H9 (cell line): Measurements from ENCODE around the gene IDUA. TPM values are rescaled to one million over a fixed set of nuclear protein-coding genes. Genes with fewer than 3 reads are reported as not detected.

Source experiments
- DNase-seq: peaks from one replicate; pipeline ENCODE4 v3.0.0-alpha.2; 2017
- H2AFZ ChIP-seq: one replicate; pipeline ENCODE4 v1.6.1; 2013; ENCODE audit warnings: mild to moderate bottlenecking, low read length, control low read depth, moderate library complexity
- H2AK5ac ChIP-seq: 2 replicates; pipeline ENCODE4 v1.6.1; 2013; ENCODE audit warnings: low read length, control low read depth, mixed read lengths; ENCODE audit not compliant: insufficient read length
- H2BK120ac ChIP-seq: one replicate; pipeline ENCODE4 v1.6.1; 2013; ENCODE audit warnings: low read depth, mild to moderate bottlenecking, low read length, control low read depth, inconsistent platforms; ENCODE audit not compliant: poor library complexity, severe bottlenecking
- H2BK12ac ChIP-seq: 2 replicates; pipeline ENCODE4 v1.6.1; 2013; ENCODE audit warnings: low read length, control low read depth, mixed read lengths, low read depth; ENCODE audit not compliant: insufficient read length
- H2BK15ac ChIP-seq: 2 replicates; pipeline ENCODE4 v1.6.1; 2013; ENCODE audit warnings: low read depth, low read length, control low read depth
- H2BK20ac ChIP-seq: one replicate; pipeline ENCODE4 v1.6.1; 2013; ENCODE audit warnings: low read depth, mild to moderate bottlenecking, low read length, control low read depth, inconsistent platforms; ENCODE audit not compliant: poor library complexity, severe bottlenecking
- H2BK5ac ChIP-seq: 2 replicates; pipeline ENCODE4 v1.6.1; 2013; ENCODE audit warnings: low read length, control low read depth, mixed read lengths; ENCODE audit not compliant: insufficient read length
- H3K14ac ChIP-seq: 2 replicates; pipeline ENCODE4 v1.6.1; 2013; ENCODE audit warnings: low read length, control low read depth; ENCODE audit not compliant: insufficient read depth
- H3K18ac ChIP-seq: 2 replicates; pipeline ENCODE4 v1.6.1; 2013; ENCODE audit warnings: low read depth, mild to moderate bottlenecking, mixed read lengths, low read length, control low read depth; ENCODE audit not compliant: insufficient read length
- H3K23ac ChIP-seq: 2 replicates; pipeline ENCODE4 v1.6.1; 2013; ENCODE audit warnings: low read length, control low read depth, mixed read lengths, low read depth; ENCODE audit not compliant: insufficient read length
- H3K23me2 ChIP-seq: 2 replicates; pipeline ENCODE4 v1.6.1; 2013; ENCODE audit warnings: low read depth, mild to moderate bottlenecking, mixed read lengths, low read length, control low read depth; ENCODE audit not compliant: insufficient read length, poor library complexity, severe bottlenecking
- H3K27ac ChIP-seq: 2 replicates; pipeline ENCODE4 v1.5.1; 2013; ENCODE audit warnings: low read length, control low read depth, mixed read lengths, low read depth; ENCODE audit not compliant: insufficient read length
- H3K27me3 ChIP-seq: 2 replicates; pipeline ENCODE4 v1.6.1; 2013; ENCODE audit warnings: low read length, control low read depth, inconsistent platforms; ENCODE audit not compliant: insufficient read depth
- H3K4ac ChIP-seq: 2 replicates; pipeline ENCODE4 v1.6.1; 2013; ENCODE audit warnings: low read depth, mild to moderate bottlenecking, control low read depth, inconsistent platforms, low read length, moderate library complexity
- H3K4me1 ChIP-seq: 2 replicates; pipeline ENCODE4 v1.6.1; 2013; ENCODE audit warnings: low read length, control low read depth, inconsistent platforms; ENCODE audit not compliant: insufficient read depth
- H3K4me2 ChIP-seq: 2 replicates; pipeline ENCODE4 v1.6.1; 2013; ENCODE audit warnings: low read length, control low read depth, mixed read lengths; ENCODE audit not compliant: insufficient read length, insufficient read depth
- H3K56ac ChIP-seq: 2 replicates; pipeline ENCODE4 v1.6.1; 2013; ENCODE audit warnings: low read depth, mild to moderate bottlenecking, mixed read lengths, low read length, control low read depth; ENCODE audit not compliant: insufficient read length
- H3K79me1 ChIP-seq: 2 replicates; pipeline ENCODE4 v1.6.1; 2013; ENCODE audit warnings: low read depth, mild to moderate bottlenecking, moderate library complexity, low read length, control low read depth, inconsistent platforms; ENCODE audit not compliant: insufficient read depth, poor library complexity, severe bottlenecking
- H3K79me2 ChIP-seq: 2 replicates; pipeline ENCODE4 v1.6.1; 2013; ENCODE audit warnings: low read length, control low read depth, inconsistent platforms; ENCODE audit not compliant: insufficient read depth
- H3K9ac ChIP-seq: 2 replicates; pipeline ENCODE4 v1.6.1; 2013; ENCODE audit warnings: low read length, control low read depth, mixed read lengths; ENCODE audit not compliant: insufficient read length; ENCODE audit errors: extremely low read depth
- H3K9me3 ChIP-seq: one replicate; pipeline ENCODE4 v1.6.1; 2013; ENCODE audit warnings: low read depth, low read length, inconsistent platforms; ENCODE audit not compliant: control insufficient read depth
- H3T11ph ChIP-seq: one replicate; pipeline ENCODE4 v1.6.1; 2013; ENCODE audit warnings: mild to moderate bottlenecking, low read length, control low read depth, inconsistent platforms
- H4K20me1 ChIP-seq: one replicate; pipeline ENCODE4 v1.6.1; 2013; ENCODE audit not compliant: control insufficient read depth, insufficient read length, insufficient read depth
- H4K5ac ChIP-seq: 2 replicates; pipeline ENCODE4 v1.6.1; 2013; ENCODE audit warnings: low read depth, mild to moderate bottlenecking, mixed read lengths, low read length, control low read depth; ENCODE audit not compliant: insufficient read length
- H4K8ac ChIP-seq: replicated peaks from 2 replicates; pipeline ENCODE4 v1.6.1; 2013; ENCODE audit warnings: low read length, control low read depth, mixed read lengths, low read depth; ENCODE audit not compliant: insufficient read length
- H4K91ac ChIP-seq: 2 replicates; pipeline ENCODE4 v1.6.1; 2013; ENCODE audit warnings: low read depth, mild to moderate bottlenecking, moderate library complexity, mixed read lengths, low read length, control low read depth; ENCODE audit not compliant: insufficient read length
- H3K27ac Mint-ChIP-seq, 3 experiments: 2 replicates in 2 of 3; 3 replicates in 1 of 3; pipeline ENCODE4 v1.8.0; 2020 to 2021; ENCODE audit warnings: mixed read lengths in 3 of 3, mild to moderate bottlenecking in 1 of 3, moderate library complexity in 1 of 3
- H3K27me3 Mint-ChIP-seq: 2 replicates; pipeline ENCODE4 v1.8.0; 2021; ENCODE audit warnings: low read depth, mild to moderate bottlenecking, moderate library complexity, mixed read lengths
- H3K36me3 Mint-ChIP-seq, 3 experiments: 2 replicates in 2 of 3; 3 replicates in 1 of 3; pipeline ENCODE4 v1.8.0; 2020 to 2021; ENCODE audit warnings: low read depth in 3 of 3, mixed read lengths in 3 of 3; ENCODE audit not compliant: insufficient read depth in 1 of 3
- H3K4me1 Mint-ChIP-seq, 2 experiments: 2 replicates each; pipeline ENCODE4 v1.8.0; 2020; ENCODE audit warnings: mixed read lengths in 2 of 2
- H3K4me3 Mint-ChIP-seq, 2 experiments: 2 replicates in 1 of 2; 3 replicates in 1 of 2; pipeline ENCODE4 v1.8.0; 2020 to 2021; ENCODE audit warnings: mild to moderate bottlenecking in 2 of 2, mixed read lengths in 2 of 2, moderate library complexity in 1 of 2
- H3K9me3 Mint-ChIP-seq, 2 experiments: 2 replicates in 1 of 2; 3 replicates in 1 of 2; pipeline ENCODE4 v1.8.0; 2020; ENCODE audit warnings: mild to moderate bottlenecking in 2 of 2, mixed read lengths in 2 of 2, moderate library complexity in 1 of 2
- CTCF ChIP-seq: fragments of 200-600 bp; sonication (generic); conservative IDR thresholded peaks from 3 replicates; pipeline ENCODE4 v1.8.0; 2021; ENCODE audit warnings: antibody characterized with exemption, mild to moderate bottlenecking
- WGBS: extraction: QIAGEN DNeasy Blood & Tissue Kit; methylation state at CpG from one replicate; pipeline ENCODE4 v1.1.7; 2013; ENCODE audit warnings: missing lambda C conversion rate, low lambda C conversion rate, mixed read lengths; ENCODE audit not compliant: insufficient read length; ENCODE audit errors: extremely low coverage; 5-methylcytosine and 5-hydroxymethylcytosine counted together
- total RNA-seq: library from RNA; stranded (reverse); gene quantifications from 2 replicates; pipeline ENCODE4 v1.2.1, GENCODE V29; 2021

The IDUA gene
- total RNA-seq, 1 experiment from 2014 or later: 14.5 TPM

GRCh38 chr4:1011022-1011665 lies 24.3 kb downstream of the IDUA start, which contains the start of gene FGFRL1:
Gene FGFRL1, plus strand, starts transcription at chr4:1011626. Its CDS starts 860 bp downstream, at chr4:1012486.
- peak within 1 kb of the TSS; percentile 69 for H3K4me2 ChIP-seq
- H3K36me3 Mint-ChIP-seq: peaks cover 0 to 4% (median 0%) of the 10 kb centered on the region in 3 experiments; a peak in 2 of 7 replicates

More at GRCh38 chr4:1011022-1011665, 24.3 kb downstream of the IDUA start, which contains the start of gene FGFRL1:
- Histone ChIP-seq H3K9ac (no peak within 1 kb of the TSS), H3K27ac (no peak within 1 kb of the TSS), H4K8ac (no peak within 1 kb of the TSS), H2BK120ac (no peak within 1 kb of the TSS), H3K79me1 (no peaks in the 10 kb centered on the region), H2AK5ac (no peak within 1 kb of the TSS), H3K23ac (no peak within 1 kb of the TSS), H3K9me3 (no peaks in the 10 kb centered on the region), H4K20me1 (no peaks in the 10 kb centered on the region), H3K79me2 (no peaks in the 10 kb centered on the region), H3K4ac (no peak within 1 kb of the TSS), H3K14ac (0 out of 2 replicates have a peak within 1 kb of the TSS, but pooled peaks have one; percentile 57), H2BK20ac (no peak within 1 kb of the TSS), H4K5ac (no peak within 1 kb of the TSS), H4K91ac (no peak within 1 kb of the TSS), H3K18ac (peak within 1 kb of the TSS; percentile 58), H2AFZ (no peak within 1 kb of the TSS), H2BK12ac (no peak within 1 kb of the TSS), H2BK15ac (no peak within 1 kb of the TSS), H3K4me1 (no peaks in the 10 kb centered on the region), H3K23me2 (peaks cover 14% of the 10 kb centered on the region), H3K56ac (no peak within 1 kb of the TSS), H3T11ph (no peak within 1 kb of the TSS), H3K27me3 (peaks cover 22% of the 10 kb centered on the region; the same call in 1 of the 2 replicates), H2BK5ac (no peak within 1 kb of the TSS)
- peak within 1 kb of the TSS; percentile 54 to 76 for H3K4me3 Mint-ChIP-seq
- H3K27me3 Mint-ChIP-seq: peaks cover 41% of the 10 kb centered on the region
- WGBS: no CpG with 5 or more reads among the region's 89 CpGs
- no peak for TF ChIP-seq CTCF
- H3K27ac Mint-ChIP-seq: no peak within 1 kb of the TSS; a peak in 1 of 7 replicates
- H3K4me1 Mint-ChIP-seq: peaks cover 11 to 12% of the 10 kb centered on the region in 2 experiments
- H3K9me3 Mint-ChIP-seq: peaks cover 3 to 13% of the 10 kb centered on the region in 2 experiments; a peak in 4 of 5 replicates
- DNase-seq: peak; percentile 90
